ENCODE results near the gene LMF1.

LMF1 gene

GRCh38 chr16:980595-980854 is 9.7 kb upstream of the LMF1 start:
- no peak overlapping the region for H3K27ac ChIP-seq (ENCODE audit: poor library complexity, severe bottlenecking)
- H3K36me3 ChIP-seq (ENCODE audit: low read depth) = no peaks in the 10 kb centered on the region
- no peak for TF ChIP-seq CTCF (IDR thresholded peaks at IDR 0.05; ENCODE audit: poor library complexity, severe bottlenecking)
- H3K9me3 ChIP-seq (ENCODE audit: severe bottlenecking) = no peaks in the 10 kb centered on the region
- peak overlapping the region; percentile 24 for H3K4me3 ChIP-seq (ENCODE audit: severe bottlenecking)
- peaks cover 59% of the 10 kb centered on the region for H3K27me3 ChIP-seq (ENCODE audit: insufficient read depth, poor library complexity, severe bottlenecking)
- DNase-seq (ENCODE audit: low spot score) (no peak), ATAC-seq (ENCODE audit: low read depth) (no peak)
- H3K4me1 ChIP-seq (ENCODE audit: insufficient read depth, poor library complexity, severe bottlenecking) = no peaks in the 10 kb centered on the region

DNA sequence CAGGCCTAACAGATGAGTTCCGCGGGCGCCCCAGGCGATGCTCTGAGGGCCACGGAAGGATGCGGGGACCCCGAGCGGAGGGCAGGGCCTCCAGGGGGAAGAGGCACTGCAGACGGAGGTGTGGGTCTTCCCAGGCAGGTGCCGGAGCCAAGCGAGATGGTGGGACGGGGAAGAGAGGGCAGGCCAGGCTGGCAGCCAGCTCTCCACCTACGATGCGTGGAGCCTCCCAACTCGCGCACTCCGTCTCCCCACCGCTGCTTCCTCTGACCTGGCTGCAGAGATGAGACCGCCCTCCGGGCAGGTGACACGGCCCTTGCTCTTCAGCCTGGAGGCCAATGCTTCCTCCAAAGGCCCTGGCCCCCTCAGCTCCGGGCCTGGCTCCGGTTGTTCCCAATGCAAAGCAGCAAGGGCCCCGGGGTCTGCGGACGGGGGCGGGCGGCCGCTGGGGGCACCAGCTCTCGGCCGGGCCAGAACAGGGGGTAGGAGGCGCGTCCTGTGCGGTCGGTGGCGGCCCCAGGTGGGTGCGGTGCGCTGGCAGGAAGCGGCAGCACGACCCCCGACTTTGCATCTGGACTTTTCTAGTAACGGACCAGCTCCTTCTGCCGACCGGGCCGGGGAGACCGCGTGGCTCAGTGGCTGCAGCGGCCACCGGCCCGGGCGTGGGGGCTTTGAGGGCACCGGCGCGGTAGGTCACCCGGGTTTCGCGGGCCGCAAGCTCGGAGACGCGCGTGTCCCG is 9.2 kb upstream of the LMF1 start:
- ATAC-seq (ENCODE audit: low read depth) (no peak), DNase-seq (ENCODE audit: low spot score) (no peak)
- Histone ChIP-seq H3K9me3 (ENCODE audit: severe bottlenecking) (no peaks in the 10 kb centered on the region), H3K36me3 (ENCODE audit: low read depth) (no peaks in the 10 kb centered on the region), H3K27me3 (ENCODE audit: insufficient read depth, poor library complexity, severe bottlenecking) (peaks cover 54% of the 10 kb centered on the region), H3K27ac (ENCODE audit: poor library complexity, severe bottlenecking) (no peak overlapping the region), H3K4me1 (ENCODE audit: insufficient read depth, poor library complexity, severe bottlenecking) (no peaks in the 10 kb centered on the region), H3K4me3 (ENCODE audit: severe bottlenecking) (no peak overlapping the region)
- TF ChIP-seq CTCF (IDR thresholded peaks at IDR 0.05; ENCODE audit: poor library complexity, severe bottlenecking) = no peak

DNA sequence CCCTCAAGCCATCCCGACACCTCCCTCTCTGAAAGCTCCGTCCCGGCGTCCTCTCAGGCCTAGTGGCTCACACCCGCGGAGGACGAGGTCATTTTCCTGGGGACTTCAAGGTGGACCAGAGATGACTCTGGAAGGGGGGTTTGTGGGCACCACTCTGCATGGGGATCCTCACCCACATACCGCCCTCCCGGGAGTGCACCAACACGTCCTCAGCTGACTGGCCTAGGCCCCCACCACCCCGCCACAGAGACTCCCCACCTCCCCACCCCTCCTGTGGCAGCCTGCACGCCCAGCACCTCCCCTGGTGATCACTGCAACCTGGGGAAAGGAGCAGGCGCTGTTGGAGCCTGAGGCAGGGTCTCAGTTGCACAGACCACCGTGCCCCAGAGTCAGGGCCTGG is 8.4 kb upstream of the LMF1 start:
- no peaks in the 10 kb centered on the region for H3K36me3 ChIP-seq (ENCODE audit: low read depth)
- no peak for TF ChIP-seq CTCF (IDR thresholded peaks at IDR 0.05; ENCODE audit: poor library complexity, severe bottlenecking)
- ATAC-seq (ENCODE audit: low read depth) (no peak), DNase-seq (ENCODE audit: low spot score) (no peak)
- peaks cover 50% of the 10 kb centered on the region for H3K27me3 ChIP-seq (ENCODE audit: insufficient read depth, poor library complexity, severe bottlenecking)
- no peak overlapping the region for H3K27ac ChIP-seq (ENCODE audit: poor library complexity, severe bottlenecking)
- no peaks in the 10 kb centered on the region for H3K4me1 ChIP-seq (ENCODE audit: insufficient read depth, poor library complexity, severe bottlenecking)
- H3K9me3 ChIP-seq (ENCODE audit: severe bottlenecking) = no peaks in the 10 kb centered on the region
- no peak overlapping the region for H3K4me3 ChIP-seq (ENCODE audit: severe bottlenecking)

DNA sequence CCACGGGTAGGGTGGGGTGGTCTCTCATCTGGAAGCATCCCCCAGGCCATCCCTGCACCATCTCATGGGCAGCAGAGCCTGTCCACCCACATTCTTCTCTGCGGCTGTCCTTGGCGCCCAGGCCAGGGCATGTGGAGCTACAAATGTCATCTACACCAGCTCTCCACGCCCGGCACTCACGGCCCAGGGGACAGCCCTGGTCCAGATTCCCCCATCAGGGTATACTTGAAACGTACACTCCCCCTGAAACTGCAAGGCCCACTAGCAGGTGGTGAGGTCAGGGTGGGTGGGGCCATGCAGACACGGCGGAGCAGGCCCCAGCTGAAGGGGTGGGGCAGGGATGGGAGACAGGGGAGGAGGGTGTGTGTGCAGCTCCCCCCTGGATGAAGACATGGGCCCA is 7.6 kb upstream of the LMF1 start:
- DNase-seq (ENCODE audit: low spot score) (no peak), ATAC-seq (ENCODE audit: low read depth) (no peak)

More for the DNA sequence above, 7.6 kb upstream of the LMF1 start:
- no peaks in the 10 kb centered on the region for H3K36me3 ChIP-seq (ENCODE audit: low read depth)
- H3K27me3 ChIP-seq (ENCODE audit: insufficient read depth, poor library complexity, severe bottlenecking) = peaks cover 42% of the 10 kb centered on the region
- no peaks in the 10 kb centered on the region for H3K4me1 ChIP-seq (ENCODE audit: insufficient read depth, poor library complexity, severe bottlenecking)
- no peak for TF ChIP-seq CTCF (IDR thresholded peaks at IDR 0.05; ENCODE audit: poor library complexity, severe bottlenecking)
- H3K4me3 ChIP-seq (ENCODE audit: severe bottlenecking) = no peak overlapping the region
- no peak overlapping the region for H3K27ac ChIP-seq (ENCODE audit: poor library complexity, severe bottlenecking)
- H3K9me3 ChIP-seq (ENCODE audit: severe bottlenecking) = no peaks in the 10 kb centered on the region

Measured in RWPE2 (cell line).